ENCODE data around the gene CORO1C.
"Not testable (repeated sequence)": the region's sequence is repeated elsewhere in the genome, so short reads cannot be mapped to it uniquely, and the experiment has no call there.

Gene CORO1C

DNA sequence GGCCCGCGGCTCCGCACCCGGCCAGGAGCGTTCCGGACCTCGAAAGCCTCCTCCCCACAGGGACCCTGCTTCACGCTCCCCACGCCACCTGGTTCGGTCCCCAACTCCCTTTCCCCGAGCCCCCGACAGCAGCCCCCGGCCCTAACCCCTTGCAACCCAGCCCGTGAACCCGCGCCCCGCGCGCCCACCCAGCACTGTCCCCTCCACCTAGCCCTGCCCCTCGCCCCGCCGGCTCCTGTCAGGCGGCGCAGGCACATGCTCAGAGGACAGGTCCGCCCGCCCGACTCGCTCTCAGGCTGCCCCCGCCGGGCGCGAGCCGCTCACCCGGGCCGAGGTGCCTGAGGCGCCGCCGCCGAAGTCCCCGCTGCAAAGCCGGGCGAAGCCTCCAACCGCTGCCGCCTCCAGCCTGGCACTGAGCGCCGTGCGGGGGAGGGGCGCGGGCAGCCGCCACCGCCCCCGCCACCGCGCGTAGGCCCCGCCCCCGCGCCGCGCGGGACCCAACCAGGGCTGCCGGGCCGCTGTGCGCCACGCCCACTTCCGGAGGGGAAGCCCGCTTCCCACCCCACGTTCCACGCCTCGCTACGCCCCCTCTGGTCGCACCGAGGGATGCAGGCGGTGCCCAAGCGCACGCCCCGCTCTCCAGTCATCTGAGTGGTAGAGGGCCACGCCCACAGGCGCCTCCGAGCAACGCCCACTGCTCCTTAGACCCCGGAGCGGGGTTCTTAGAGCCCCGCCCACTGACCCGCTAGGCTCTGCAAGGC is at the start of gene CORO1C:
Gene CORO1C, minus strand, starts transcription at position 414 of the 761 bp plus-strand sequence. CDS start 30,200 bp downstream, outside the sequence.
- DNase-seq, result peak; percentile 39 to 70

DNA sequence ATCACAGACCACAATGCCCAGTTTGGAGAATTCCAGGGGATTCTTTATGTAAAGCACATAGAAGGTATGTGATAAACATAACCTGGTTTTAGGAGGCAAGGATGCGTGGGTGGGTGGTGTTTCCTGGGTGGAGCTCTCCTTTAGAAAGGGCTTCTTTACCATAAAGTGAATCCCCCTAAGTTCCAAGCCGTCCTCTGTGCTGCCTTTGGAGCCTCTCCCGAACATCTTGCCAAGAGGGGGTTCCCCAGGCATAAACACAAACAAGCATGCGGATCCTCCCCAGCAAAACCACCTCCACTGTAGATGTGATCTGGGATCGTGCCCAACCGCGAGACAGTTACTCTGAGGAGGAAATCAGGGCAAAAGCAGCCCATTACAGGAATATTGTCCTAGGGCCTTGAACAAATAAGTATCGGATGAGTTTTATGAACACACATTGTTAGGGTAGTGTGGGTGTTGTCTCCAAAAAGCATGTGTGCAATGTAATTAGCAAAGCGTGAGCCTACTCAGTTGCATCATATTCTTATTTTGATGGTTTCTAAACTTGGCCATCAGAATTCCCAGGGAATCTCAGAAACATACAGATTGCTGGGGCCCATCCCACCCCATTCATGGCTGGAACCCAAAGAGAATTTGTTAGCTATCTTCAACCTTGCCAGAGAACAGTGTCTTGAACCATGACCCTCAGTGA is 48.8 kb upstream of the CORO1C start:
- DNase-seq, result no peak

DNA sequence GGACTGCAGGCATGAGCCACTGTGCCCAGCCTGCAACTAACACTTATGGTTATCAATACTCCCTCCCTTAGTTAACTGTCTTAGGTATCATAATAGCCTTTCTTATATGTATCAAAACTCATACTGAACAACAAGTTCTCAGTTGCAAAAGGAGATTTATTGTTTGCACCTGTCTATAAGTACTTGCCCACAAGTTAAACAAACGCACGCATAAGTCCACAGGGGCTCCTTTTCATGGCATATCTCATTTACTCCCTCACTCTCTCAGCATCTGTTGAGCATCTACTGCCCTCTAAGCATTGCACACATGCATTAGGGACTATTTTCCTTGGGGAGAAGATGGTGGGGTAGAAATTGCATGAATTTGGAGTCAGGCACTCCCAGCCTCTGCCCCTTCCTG is 46.7 kb upstream of the CORO1C start:
- DNase-seq, result no peak

GRCh38 chr12:108777156-108777555 is 45.8 kb upstream of the CORO1C start:
- no peak for DNase-seq

DNA sequence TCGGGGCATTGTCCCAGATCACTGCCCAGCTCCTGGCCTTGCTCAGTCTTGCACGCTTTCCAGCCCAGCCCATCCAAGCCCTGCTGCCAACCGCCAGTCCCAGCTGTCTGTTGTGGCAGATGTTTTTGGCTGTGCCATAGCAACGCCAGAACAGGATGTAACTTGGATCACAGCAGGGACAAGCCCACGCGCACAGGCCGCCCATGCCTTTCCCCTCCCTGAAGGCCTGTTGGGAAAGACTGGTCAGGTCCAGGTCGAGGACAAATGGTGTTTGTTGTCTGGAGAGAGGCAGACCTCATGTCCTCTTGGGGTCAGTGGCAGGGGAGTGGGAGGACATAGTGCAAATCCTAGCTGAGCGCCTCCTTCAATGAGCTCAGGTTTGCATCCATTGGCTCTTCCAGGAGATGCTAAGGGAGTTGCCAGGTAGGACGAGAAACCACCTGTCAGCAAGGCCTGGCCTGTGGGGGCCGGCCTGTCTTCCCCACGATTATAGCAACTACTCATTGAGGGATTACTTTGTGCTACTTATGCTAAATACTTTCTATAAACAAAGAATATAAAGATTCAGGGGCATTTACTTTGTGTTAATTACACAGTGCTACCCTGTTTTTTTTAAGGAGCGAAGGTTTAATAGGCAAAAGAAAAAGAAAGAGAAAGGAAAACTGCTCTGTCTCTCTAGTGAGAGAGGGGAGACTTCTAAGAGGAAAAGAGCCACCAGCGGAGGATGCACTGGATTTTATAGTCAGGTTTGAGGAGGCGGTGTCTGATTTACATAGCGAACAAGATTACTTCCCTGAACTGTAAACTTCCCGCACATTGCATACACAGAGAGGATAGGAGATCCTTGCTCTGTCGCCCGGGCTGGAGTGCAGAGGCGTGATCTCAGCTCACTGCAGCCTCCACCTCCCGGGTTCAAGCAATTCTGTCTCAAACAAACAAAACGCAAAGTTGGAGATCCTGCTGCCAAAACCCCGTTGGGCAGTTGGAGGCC is 42.8 kb upstream of the CORO1C start:
- DNase-seq, result no peak

DNA sequence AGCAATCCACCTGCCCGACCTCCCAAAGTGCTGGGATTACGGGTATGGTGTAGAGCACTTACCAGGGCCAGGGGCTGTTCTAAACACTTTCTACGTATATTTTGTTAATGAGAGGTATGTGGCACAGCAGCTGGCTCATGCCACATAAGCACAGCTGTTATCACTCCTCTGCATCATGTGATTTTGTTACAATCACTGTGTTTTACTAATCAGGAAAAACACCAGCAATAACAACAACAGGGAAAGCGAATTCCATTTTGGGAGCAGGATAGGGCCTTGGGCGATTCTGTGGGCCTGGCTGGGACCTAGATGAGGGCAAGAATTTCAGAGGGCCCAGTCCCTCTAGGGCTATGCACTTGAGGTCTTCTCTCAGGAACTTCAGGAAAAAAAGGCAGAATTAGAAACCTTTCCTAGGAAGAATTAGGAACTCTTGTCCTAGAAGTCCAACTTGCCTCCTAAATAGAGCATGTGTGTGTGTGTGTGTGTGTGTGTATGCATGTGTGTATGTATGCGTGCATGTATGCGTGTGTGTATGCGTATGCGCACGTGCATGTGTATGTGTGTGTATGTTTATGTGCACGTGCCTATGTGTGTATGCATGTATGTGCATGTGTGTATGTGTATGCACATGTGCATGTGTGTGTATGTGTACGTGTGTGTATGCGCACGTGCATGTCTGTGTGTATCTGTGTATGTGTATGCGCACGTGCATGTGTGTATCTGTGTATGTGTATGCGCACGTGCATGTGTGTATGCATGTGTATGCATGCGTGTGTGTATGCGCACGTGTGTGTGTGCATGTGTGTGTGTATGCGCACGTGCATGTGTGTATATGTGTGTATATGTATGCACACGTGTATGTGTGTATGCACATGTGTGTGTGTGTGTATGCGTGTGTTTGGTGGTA is 41.8 kb upstream of the CORO1C start:
- no peak for DNase-seq

- DNase-seq, result no peak
Measured at GRCh38 chr12:108772247-108772646, 40.9 kb upstream of the CORO1C start.

GRCh38 chr12:108771835-108772234 is 40.5 kb upstream of the CORO1C start:
- not testable (repeated sequence) for DNase-seq

DNA sequence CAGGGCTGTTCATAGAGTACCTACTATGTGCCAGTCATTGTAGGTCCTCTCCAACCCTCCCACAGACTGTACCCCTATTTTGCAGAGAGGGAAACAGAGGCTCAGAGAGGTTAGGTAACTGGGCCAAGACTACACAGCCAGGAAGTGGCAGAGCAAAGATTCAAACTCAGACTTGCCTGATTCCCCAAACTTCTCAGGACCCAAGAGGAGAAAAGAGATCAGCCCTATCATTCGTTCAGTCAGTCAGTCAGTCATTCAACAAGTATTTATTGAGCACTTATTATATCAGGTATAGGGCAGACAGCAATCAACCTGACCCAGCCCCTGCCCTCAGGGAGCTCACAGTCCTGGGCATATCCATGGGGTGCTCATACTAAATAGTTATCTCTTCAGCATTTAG is 39.6 kb upstream of the CORO1C start:
- no peak for DNase-seq

- no peak for DNase-seq
Measured at GRCh38 chr12:108770269-108770829, 39.0 kb upstream of the CORO1C start.

GRCh38 chr12:108768591-108769500 is 37.5 kb upstream of the CORO1C start:
- no peak for DNase-seq

DNA sequence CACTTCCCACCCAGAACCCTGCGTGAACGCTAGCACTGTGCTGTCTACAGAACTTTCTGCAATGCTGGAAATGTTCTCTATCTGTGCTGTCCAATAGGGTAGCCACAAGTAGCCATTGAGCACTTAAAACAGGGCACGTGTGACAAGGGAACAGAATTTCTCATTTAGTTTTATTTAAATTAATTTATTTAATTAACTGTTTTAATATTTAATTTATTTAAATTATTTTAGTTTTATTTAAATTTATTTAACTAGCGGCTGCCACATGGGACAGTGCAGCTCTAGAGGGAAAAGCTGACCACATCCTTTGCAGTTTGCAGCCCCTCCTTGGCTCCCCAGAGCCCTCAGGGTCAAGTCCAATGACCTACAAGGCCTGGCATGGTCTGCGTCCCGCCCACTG is 35.0 kb upstream of the CORO1C start:
- no peak for DNase-seq

DNA sequence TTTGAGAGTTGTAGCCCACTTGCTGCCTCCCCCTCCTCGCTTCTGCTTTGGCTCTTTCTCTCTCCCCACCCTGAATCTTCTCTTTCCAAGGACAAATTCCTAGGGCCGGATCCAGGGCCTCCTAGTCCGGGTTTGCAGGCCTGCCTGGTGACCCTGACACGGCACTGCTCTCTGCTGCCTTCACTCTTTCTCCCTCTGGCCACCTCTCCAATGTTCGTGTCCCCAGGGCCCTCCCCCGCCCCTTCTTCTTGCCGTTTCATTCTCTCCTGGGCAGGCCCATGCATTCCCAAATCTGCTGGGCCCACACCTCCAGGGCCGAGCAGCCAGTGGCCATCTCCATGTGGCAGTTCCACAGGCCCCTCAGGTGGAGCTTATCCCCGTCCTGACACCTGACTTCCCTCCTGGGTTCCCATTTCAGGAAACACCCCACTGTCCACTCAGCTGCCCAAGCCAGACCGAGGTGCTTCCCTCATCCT is 34.0 kb upstream of the CORO1C start:
- no peak for DNase-seq

DNA sequence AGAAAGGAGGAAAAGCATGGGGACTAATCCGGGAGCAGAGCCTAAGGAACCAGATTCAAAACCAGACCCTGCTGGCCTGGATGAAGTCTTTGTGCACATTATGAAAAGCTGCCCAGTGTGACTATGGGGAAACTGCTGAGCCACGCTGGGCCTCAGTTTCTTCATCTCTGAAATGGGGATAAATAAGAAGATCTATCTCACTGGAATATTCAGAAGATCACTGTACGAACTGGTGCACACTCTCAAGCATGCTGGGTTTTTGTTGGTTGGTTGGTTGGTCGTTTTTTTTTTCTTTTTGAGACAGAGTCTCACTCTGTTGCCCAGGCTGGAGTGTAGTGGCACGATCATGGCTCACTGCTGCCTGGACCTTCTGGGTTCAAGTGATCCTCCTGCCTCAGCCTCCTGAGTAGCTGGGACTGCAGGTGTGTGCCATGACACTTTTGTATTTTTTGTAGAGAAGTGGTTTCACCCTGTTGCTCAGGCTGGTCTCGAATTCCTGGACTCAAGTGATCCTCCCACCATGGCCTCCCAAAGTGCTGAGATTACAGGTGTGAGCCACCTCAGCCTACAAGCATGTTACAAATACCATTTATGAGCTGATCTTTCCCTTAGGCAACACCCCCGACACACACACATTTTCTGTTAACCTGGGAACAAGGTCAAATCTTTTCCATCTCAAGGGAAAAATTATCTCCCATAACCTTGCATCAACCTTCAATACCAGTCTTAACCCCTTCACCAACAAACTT is 33.4 kb upstream of the CORO1C start:
- no peak for DNase-seq

- DNase-seq, result no peak
Measured at GRCh38 chr12:108761226-108761625, 29.9 kb upstream of the CORO1C start.

- no peak for DNase-seq
Measured at GRCh38 chr12:108759924-108760323, 28.6 kb upstream of the CORO1C start.

- no peak for DNase-seq
Measured at GRCh38 chr12:108757856-108758255, 26.5 kb upstream of the CORO1C start.

- no peak for DNase-seq
Measured at GRCh38 chr12:108756421-108756820, 25.1 kb upstream of the CORO1C start.

- DNase-seq, result no peak
Measured at GRCh38 chr12:108755481-108755880, 24.2 kb upstream of the CORO1C start.

DNA sequence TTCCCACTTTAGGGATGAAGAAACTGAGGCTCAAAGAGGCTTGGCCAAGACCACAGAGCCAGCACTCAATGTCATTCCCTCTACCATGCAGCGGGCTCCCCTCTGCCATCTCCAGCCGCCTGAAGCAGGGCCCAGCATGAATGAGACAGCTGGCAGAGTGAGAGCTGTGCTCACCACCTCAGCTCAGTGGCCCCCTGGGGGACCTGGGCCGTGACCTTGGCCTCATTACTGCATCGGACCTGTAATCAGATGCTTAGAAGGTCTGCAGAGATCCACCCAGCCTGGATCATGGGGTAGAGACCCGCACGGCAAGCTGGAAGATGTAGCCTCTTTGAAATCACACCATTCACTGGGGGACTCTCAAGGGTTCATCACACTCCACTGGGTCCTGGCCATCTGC is 22.7 kb upstream of the CORO1C start:
- no peak for DNase-seq
